CD4-positive, alpha-beta T cell treated with Interleukin-6 at 100 ng/mL for 8 hours (primary cell): ENCODE measurements around the gene NFIX.
"Not testable (repeated sequence)": the region's sequence is repeated elsewhere in the genome, so short reads cannot be mapped to it uniquely, and the experiment has no call there.

Experiments
- DNase-seq: peaks from one replicate; pipeline ENCODE4 v3.0.0-alpha.2; 2020; ENCODE audit warnings: mixed read lengths, low spot score

The NFIX gene

DNA sequence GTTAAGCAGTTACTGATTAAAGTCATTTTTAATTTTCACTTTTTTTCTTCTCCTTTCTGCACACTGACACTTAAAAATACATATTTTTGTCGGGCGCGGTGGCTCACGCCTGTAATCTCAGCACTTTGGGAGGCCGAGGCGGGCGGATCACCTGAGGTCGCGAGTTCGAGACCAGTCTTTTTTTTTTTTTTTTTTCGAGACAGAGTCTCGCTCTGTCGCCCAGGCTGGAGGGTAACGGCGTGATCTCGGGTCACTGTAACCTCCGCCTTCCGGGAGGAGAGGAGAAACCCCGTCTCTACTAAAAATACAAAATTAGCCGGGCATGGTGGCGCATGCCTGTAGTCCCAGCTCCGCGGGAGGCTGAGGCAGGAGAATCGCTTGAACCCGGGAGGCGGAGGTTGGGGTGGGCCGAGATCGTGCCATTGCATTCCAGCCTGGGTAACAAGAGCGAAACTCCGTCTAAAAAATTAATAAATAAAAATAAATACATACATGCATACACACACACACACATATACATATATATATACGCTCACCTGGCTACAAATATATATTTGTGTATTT, 37.8 kb upstream of the NFIX start:
- not testable (repeated sequence) for DNase-seq

DNA sequence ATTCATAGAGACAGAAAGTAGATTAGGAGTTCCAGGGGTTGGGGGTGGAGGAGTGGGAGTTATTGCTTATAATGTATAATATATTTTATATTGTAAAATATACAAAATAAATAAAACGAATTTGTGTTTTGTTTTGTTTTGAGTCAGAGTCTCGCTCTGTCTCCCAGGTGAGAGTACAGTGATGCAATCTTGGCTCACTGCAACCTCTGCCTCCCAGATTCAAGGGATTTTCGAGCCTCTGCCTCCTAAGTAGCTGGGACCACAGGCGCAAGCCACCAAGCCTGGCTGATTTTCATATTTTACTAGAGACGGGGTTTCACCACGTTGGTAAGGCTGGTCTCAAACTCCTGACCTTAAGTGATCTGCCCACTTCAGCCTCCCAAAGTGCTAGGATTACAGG, 35.8 kb upstream of the NFIX start:
- DNase-seq, result no peak

DNA sequence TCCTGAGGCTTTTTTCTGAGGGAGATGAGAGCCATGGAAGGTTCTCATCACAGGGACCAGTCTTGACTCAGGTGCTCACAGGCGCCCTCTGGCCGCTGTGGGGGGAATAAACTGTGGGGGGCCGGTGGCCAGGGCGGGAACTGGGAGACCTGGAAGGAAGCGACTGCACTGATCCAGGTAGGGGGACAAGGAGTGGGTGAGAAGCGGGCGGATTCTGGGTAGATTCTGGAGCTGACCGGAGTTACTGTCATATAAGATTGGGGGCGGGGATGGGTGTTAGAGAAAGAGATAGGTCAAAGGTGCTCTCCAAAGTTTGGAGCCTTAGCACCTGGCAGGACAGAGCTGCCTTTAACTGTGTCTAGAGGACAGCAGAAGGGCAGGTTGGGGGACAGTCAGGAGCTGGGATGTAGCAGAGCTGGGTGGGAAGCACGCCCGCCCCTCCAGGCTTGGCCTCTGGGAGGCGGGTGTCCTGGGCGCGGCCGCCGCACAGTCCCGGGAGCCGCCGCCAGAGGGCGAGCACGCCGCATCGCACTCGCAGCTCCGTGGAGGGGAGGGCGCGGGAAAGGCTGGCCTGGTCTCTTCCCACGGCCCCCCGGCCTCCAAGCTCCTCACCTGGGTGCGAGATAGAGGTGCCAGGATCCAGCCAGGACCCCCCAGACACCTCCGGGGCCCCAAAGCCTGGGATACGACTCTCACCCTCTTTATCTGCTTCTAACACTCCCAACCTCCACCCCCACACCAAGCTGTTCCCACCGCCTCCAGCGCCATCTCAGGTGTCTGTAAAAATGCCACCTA, 30.1 kb upstream of the NFIX start:
- peak; percentile 72 for DNase-seq

DNA sequence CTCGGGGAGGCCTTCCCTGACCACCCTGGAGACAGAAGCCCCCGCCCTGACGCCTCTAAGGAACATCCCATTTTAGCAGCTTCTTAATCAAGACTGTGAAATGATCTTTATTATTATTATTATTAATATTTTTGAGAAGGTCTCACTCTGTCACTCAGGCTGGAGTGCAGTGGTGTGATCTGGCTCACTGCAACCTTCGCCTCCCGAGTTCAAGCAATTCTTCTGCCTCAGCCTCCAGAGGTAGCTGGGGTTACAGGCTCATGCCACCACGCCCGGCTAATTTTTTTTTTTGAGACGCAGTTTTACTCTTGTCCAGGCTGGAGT, 29.5 kb upstream of the NFIX start:
- no peak for DNase-seq

DNA sequence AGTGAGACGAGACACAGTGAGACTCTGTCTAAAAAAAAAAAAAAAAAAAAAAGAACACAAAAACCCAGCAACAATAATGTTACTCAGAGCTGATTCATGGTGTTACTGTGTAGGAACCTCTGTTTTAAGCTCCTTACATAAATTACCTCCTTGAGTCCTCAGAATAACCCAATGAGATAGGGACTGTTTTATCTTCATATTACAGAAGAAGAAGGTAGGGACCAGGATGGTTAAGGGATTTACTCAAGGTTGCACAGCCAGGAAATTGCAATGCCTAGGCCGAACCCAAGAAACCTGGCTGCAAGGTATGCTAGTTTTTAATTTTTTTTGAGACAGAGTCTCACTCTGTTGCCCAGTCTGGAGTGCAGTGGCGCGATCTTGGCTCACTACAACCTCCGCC, 27.4 kb upstream of the NFIX start:
- no peak for DNase-seq

DNA sequence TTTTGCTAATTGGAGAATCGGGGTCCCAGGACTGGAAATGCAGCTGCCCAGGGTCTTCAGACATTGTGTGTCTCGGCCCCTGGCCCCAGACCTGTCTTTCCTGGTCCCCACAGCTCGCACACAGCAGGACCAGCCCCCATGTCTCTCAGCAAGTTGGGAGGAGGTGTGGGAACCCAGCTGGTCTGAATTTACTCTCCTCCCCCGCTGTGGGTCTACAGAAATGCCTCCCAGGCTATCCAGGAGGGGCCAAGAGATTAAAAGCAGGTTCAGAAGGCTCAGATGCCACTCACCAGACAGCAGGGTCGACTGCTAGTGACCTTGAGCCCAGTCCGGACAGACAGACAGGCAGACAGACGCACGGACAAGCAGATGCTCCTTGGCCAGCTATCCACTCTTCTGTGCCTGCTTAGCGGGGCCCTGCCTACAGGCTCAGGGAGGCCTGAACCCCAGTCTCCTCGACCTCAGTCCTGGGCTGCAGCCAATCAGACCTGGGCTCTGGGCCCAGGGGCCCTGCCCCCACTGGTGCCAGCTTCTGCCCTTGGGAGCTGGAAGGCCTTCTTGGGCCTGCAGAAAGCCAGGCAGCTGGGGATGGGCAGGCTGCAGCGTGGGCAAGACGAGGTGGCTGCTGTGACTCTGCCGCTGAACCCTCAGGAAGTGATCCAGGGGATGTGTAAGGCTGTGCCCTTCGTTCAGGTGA, 25.8 kb upstream of the NFIX start, which contains the start of gene DAND5:
Gene DAND5, plus strand, starts transcription at position 285 of the 697 bp plus-strand sequence. Its CDS starts 85 bp downstream, at position 370.
- no peak for DNase-seq

DNA sequence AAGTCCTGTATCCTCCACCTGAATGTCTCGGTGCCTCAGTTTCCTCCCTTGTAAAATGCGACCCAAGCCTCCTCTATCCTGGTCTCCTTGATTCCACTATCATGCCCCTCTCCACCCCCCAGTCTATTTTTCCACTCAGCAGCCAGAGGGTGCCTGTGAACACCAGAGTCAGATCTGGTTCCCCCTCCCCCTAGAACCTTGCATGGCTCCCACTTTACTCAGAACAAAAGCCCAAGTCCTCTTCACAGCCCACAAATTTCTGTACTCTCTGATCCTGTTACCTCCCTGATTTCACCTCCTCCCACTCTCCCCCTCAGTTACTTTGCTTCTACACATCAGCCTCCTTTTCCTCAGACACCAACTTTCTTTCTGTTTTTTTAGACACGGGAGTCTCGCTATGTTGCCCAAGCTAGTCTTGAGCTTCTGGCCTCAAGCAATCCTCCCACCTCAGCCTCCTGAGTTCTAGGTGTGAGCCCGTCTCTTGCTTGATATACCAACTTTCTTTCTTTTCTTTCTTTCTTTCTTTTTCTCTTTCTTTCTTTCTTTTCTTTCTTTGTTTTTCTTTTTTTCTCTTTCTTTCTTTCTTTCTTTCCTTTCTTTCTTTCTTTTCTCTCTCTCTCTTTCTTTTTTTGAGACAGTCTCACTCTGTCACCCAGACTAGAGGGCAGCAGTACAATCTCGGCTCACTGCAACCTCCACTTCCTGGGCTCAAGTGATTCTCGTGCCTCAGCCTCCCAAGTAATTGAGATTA, 25.0 kb upstream of the NFIX start:
- no peak for DNase-seq

DNA sequence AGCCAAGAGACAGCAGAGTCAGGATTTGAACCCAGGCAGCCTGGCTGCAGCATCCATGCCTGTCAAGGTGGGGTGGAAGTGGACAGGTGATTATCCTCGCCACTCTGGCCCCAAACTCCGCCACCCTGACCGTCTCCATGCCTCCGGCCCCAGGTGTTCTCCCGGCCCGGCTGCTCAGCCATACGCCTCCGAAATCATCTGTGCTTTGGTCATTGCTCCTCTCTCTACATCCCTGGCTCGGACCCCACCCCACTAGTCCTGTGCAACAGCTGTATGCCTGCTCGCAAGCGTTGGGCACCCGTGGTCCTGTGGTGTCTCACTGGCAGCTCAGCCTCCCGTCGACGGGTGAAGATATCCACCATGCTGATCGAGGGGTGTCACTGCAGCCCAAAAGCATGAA, 22.0 kb upstream of the NFIX start:
- no peak for DNase-seq

DNA sequence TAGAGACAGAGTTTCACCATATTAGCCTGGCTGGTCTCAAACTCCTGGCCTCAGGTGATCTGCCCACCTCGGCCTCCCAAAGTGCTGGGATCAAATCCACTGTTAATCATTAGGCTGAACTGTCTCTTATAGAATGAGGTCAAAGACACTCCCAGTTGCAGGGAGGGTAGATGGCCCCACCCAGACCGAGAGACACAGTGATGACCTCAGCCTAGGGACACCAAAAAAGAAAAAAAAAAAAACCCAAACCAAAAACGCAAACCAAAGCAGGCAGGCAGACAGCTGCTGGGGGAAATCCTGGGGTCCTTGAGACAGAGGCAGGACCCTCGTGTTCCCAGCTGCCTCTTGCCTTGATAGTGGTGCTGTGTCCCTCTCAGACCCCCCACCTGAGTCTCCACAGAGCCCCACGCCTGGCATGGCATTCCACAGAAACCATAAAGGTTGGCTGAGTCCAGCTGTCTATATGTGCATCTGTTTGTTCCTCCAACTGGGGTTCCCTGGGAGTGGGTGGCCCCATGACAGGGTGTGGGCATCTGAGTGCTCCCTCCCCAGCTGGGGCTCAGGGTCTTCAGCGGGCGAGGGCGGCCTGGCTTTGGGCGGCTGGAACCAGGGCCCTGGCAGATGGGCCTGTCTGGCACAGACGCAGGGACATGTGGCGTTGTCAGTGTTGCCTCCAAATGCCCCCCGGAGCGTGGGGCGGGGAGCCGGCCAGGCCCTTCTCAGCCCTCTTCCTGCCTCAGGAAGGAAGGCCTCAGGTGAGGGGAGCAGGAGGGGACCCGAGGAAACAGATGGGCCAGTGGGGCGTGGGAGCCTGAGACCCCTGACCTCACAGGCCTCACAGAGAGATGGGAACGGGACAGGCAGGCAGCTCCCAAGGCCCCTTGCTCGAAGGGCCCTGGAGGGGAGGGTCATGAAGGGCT, 20.7 kb upstream of the NFIX start:
- no peak for DNase-seq

DNA sequence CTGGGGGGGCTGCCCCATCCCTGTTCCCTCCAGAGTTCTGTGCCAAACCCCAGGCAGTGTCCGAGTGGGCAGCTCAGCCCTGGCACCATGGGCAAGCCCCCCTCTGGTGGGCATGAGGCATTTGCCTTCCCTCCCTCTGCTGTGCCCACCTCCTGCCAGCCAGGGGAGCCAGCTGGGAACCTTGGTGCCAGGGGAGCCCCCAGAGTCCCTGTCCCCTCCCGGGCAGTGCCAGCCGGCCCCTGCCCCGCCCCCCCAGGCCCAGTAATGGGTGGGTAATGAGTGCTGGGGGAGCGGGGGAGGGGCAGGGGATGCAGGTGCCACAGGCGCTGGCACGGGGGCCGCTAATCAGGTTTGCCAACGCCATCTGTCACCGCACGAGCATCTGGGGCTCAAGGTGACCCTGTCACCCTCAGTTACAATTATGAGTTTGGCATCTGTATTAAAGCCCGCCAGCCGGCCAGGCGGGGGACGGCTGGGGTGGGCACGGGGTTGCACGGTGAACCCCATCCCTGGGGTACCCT, 20.0 kb upstream of the NFIX start:
- no peak for DNase-seq

DNA sequence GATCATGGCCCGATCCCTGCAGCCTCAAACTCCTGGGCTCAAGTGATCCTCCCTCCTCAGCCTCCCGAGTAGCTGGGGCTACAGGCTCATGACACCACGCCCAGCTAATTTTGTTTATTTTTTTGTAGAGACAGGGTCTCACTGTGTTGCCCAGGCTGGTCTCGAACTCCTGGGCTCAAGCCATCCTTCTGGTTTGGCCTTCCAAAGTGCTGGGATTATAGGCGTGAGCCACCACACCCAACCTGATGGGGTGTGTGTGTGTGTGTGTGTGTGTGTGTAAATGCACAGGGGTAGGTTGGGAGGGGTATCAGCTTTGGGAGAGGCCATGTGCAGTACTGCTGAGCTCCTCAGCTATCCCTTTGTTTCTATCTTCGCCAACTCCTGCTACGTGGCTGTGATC, 19.2 kb upstream of the NFIX start:
- DNase-seq, result not testable (repeated sequence)

DNA sequence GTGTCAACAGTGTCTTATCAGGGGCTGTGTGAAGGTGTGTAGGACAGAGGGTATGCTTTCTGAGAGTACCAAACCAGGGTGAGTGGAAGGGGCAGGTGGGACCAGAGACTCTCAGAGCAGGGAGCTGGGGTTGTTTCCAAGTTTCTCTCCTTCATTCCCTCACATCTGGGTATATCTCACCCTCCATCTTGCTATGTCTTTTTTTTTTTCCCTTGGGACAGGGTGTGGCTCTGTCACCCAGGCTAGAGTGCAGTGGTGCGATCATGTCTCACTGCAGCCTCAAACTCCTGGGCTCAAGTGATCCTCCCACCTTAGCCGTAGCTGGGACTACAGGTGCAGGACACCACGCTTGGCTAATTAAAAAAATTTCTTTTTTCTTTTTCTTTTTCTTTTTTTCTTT, 15.3 kb upstream of the NFIX start:
- DNase-seq, result no peak

DNA sequence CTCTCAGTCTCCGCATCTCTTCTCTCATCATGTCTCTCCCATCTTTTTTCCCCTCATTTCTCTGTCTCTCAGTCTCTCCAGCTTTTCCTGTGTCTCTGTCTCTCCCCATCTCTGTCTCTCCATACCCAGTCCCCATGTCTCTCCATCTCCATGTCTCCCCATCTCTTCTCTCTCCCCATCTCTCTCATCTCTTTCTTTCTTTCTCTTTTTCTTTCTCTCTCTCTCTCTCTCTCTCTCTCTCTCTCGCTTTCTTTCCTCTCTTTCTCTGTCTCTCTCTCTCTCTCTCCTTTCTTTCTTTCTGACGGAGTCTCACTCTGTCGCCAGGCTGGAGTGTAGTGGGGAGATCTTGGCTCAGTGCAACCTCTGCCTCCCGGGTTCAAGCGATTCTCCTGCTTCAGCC, 12.6 kb upstream of the NFIX start:
- no peak for DNase-seq

DNA sequence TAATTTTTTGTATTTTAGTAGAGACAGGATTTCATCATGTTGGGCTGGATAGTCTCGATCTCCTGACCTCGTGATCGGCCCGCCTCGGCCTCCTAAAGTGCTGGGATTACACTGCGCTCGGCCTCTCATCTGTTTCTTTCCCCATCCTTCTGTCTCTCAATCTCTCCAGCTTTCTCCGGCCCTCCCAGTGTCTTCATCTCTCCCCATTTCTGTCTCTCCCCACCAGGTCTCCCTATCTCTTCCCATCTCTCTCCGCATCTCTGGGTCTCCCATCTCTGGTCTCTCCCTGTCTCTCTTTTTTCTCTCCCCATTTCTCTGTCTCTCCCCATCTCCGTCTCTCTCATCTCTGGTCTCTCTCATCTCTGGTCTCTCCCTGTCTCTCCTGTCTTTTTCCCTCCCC, 12.2 kb upstream of the NFIX start:
- no peak for DNase-seq

DNA sequence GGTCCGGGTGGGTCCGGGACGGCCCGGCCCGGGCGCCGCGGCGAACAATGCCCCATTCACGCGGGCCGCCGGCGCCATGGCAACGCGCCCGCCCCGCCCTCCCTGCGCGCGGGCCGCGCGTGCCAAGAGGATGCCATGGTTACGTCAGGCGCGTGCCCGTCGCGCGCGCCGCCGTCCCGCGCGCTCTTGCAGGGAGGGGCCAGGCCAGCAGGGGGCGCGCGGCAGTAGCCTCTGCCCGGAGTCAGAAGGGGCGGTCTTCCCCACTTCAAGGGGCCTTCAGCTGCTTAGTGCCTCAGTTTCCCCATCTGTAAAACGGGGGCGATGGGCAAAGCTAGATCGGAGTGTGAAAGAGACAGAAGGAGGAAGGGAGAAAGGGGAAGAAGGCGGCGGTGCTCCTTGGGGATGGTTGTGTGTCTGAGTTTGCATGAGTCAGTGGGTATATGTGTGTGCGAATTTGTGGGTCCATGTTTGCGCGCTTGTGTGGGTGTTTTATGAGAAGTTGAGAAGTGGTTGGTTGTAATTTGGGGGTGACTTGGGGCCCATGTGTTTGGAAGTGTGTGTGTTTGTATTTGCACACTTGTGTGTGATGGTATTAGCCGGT, 11.6 kb upstream of the NFIX start:
- peak; percentile 72 for DNase-seq

DNA sequence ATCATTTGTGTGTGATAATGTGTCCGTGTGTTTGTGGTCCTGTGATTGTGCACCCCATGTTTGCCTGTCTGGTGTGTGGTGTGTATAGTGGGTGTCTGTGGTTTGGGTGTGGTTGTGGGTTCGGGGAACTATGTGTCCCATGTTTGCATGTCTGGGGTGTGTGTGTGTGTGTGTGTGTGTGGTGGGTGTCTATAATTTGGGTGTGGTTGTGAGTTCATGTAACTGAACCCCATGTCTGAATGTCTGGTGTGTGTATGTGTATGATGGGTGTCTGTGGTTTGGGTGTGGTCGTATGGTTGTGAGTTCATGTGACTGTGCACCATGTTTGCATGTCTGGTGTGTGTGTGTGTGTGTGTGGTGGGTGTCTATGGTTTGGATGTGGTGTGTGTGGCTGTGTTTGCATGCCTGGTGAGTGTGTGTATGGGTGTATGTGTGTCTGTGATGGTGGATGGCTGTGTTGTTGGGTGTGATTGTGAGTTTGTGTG, 11.1 kb upstream of the NFIX start:
- no peak for DNase-seq

DNA sequence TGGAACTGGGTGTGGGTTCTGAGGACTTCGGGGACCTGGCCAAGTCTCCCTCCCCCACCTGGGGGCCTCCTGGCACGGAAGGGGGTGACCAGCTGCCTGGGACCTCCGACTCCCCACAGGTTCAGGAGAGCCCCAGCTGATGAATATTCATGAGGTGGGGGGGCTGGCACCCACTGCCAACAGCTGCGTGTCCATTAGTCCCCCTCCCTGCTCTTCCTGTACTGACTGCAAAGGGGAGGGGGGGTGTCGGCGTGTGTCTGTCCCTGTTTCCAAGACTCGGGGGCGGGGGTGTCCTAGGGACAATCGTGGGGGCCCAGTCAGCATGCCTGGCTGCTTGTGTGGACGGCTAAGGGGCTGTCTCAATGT, 10.6 kb upstream of the NFIX start:
- DNase-seq, result no peak

DNA sequence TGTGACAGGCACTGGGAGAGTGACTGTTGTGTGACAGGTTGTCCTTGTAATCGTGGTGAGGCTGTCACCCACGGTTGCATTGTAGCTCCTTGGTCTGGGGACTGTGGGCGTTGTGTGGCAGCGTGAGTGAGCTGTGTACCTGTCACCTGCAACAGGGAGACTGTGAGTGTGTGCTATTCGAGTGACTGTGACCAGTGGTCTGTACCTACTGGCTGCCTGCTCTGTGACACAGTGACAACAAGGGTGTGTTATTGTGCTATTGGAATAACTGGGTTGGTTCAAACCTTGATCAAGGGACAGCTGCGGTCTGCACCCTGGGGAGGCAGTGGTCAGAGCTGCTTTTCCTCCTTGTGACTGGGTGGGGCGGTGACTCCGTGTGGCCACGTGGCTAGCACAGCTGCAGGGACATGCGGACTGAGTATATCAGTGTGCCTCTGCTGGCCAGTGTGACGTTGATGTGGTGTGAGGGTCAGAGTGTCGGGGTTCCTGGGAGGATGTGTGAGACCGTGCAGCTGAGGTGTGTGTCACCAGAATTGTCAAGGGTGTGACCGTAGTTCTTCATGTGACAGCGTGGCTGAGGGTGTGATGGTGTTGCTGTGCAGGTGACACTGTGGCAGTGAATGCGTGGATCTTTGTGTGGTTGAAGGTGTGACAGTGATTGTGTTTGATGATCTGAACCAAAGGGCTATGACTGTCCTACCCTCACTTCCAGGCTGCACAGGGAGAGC, 10.1 kb upstream of the NFIX start:
- DNase-seq, result no peak

DNA sequence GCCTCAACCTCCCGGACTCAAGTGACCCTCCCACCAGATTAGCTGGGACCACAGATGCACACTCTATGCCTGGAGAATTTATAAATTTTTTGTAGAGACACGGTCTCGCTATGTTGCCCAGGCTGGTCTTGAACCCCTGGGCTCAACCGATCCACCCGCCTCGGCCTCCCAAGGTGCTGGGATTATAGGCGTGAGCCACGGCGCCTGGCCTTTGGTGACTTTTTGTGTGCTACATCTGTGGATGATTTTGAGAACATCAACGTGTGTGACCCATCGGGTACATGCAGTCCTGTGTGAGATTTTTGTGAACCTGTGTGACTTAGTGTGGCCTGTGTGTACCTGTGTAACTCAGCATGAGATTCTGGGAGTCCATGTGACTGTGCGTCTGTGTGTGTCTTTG, 8.5 kb upstream of the NFIX start:
- no peak for DNase-seq

DNA sequence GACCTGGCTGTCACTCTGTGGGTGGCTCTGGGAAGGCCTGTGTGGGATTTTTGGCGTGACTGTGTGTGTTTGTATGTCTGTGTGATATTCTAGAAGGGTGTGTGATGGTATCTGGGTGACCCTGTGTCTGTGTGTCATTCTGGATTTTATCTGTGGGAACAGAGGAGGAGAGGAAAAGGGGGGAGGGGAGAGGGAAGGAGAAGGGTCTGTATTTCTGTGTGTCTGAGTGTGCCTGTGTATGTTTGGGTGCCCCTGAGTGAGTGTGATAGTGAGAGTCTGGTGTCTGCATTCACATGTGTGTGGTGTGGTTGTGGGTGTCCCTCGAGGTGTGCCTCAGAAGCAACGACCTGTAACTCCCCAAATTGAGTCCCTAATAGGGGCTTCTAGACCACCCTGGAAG, 8.1 kb upstream of the NFIX start:
- no peak for DNase-seq
